Testis (tissue), 2 donors: ENCODE measurements around the gene BMERB1.

Source experiments
- POLR2A ChIP-seq: fragments of 450-650 bp; IDR thresholded peaks from one replicate; pipeline ENCODE4 v1.6.1; 2017; ENCODE audit warnings: antibody characterized with exemption, mild to moderate bottlenecking, moderate library complexity
- TF ChIP-seq, protein P1 (sequence below), 3 experiments: fragments of 450-650 bp in 2 of 3; fragments of 200-600 bp in 1 of 3; sonication (generic) in 1 of 3; IDR thresholded peaks; one replicate each; pipeline ENCODE4 v1.5.1; 2016 to 2019; ENCODE audit warnings: antibody characterized with exemption in 3 of 3, mild to moderate bottlenecking in 2 of 3, moderate library complexity in 1 of 3

DNA sequence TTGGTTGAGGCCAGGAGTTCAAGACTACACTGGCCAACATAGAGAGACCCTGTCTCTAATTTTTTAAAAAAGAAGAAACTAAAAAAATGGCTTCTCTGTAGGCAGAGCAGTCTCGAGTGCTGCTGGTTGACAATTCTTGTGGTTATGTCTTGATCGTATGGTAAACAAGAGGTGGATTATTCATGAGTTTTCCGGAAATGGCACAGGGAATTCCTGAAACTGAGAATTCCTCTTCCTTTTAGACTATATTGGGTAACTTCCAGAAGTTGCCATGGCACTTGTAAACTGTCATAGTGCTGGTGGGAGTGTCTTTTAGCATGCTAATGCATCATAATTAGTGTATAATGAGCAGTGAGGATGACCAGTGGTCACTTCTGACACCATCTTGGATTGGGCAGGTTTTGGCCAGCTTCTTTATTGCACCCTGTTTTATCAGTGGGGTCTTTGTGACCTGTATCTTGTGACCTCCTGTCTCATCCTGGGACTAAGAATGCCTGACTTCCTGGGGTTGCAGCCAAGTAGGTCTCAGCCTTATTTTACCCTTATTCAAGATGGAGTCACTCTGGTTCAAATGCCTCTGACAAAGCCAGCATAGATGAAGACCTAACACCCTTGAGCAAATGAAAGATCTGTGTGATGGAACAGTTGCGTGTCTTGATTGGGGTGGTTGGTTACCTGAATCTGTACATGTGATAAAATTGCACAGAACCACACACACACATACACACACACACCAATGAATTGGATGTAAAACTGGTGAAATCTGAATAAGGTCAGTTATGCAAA, 30.2 kb downstream of the BMERB1 start:
- TF ChIP-seq, protein P1, sequence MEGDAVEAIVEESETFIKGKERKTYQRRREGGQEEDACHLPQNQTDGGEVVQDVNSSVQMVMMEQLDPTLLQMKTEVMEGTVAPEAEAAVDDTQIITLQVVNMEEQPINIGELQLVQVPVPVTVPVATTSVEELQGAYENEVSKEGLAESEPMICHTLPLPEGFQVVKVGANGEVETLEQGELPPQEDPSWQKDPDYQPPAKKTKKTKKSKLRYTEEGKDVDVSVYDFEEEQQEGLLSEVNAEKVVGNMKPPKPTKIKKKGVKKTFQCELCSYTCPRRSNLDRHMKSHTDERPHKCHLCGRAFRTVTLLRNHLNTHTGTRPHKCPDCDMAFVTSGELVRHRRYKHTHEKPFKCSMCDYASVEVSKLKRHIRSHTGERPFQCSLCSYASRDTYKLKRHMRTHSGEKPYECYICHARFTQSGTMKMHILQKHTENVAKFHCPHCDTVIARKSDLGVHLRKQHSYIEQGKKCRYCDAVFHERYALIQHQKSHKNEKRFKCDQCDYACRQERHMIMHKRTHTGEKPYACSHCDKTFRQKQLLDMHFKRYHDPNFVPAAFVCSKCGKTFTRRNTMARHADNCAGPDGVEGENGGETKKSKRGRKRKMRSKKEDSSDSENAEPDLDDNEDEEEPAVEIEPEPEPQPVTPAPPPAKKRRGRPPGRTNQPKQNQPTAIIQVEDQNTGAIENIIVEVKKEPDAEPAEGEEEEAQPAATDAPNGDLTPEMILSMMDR (IDR thresholded peaks at IDR 0.05), result no peak
- TF ChIP-seq POLR2A, result no peak
